OCI-LY1 (cell line): ENCODE results near the gene UNC5A.

ENCODE experiments used
- EZH2 ChIP-seq: fragments of 200-600 bp; sonication (generic), shearing (Covaris generic); IDR thresholded peaks from 2 replicates; pipeline ENCODE4 v1.8.0; 2017; ENCODE audit warnings: borderline replicate concordance, mixed run types, mild to moderate bottlenecking, antibody characterized with exemption, low read length, moderate library complexity, mixed read lengths
- TF ChIP-seq, protein P1 (sequence below): fragments of 200-600 bp; sonication (generic), shearing (Covaris generic); IDR thresholded peaks from 2 replicates; pipeline ENCODE4 v1.5.1; 2017; ENCODE audit warnings: mild to moderate bottlenecking, antibody characterized with exemption, low read length, moderate library complexity, mixed read lengths

- TF ChIP-seq, protein P1, sequence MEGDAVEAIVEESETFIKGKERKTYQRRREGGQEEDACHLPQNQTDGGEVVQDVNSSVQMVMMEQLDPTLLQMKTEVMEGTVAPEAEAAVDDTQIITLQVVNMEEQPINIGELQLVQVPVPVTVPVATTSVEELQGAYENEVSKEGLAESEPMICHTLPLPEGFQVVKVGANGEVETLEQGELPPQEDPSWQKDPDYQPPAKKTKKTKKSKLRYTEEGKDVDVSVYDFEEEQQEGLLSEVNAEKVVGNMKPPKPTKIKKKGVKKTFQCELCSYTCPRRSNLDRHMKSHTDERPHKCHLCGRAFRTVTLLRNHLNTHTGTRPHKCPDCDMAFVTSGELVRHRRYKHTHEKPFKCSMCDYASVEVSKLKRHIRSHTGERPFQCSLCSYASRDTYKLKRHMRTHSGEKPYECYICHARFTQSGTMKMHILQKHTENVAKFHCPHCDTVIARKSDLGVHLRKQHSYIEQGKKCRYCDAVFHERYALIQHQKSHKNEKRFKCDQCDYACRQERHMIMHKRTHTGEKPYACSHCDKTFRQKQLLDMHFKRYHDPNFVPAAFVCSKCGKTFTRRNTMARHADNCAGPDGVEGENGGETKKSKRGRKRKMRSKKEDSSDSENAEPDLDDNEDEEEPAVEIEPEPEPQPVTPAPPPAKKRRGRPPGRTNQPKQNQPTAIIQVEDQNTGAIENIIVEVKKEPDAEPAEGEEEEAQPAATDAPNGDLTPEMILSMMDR = no peak
- no peak for TF ChIP-seq EZH2
These were observed 50.0 kb downstream of the UNC5A start for GRCh38 chr5:176860381-176860780.
